Stromal cell of bone marrow (primary cell): ENCODE results near the gene NOTO.
A peak's percentile ranks its signal among the peaks of the same experiment; 100 is the strongest.

Source experiments
- DNase-seq: peaks from one replicate; pipeline ENCODE4 v3.0.0-alpha.2; 2012; ENCODE audit warnings: low read depth

The NOTO gene

GRCh38 chr2:73233932-73234832, 31.8 kb downstream of the NOTO start, which contains the start of gene CCT7:
Gene CCT7 (plus strand): TSS chr2:73234308. CDS start chr2:73234379, 71 bp downstream.
- peak; percentile 86 for DNase-seq

GRCh38 chr2:73235315-73236028, 33.1 kb downstream of the NOTO start:
- no peak for DNase-seq

- no peak for DNase-seq
Observed at GRCh38 chr2:73237168-73237567, 34.8 kb downstream of the NOTO start.

- DNase-seq = no peak
Observed at GRCh38 chr2:73238149-73238548, 35.8 kb downstream of the NOTO start.

GRCh38 chr2:73238976-73239375, 36.6 kb downstream of the NOTO start:
- DNase-seq = no peak

- no peak for DNase-seq
Observed at GRCh38 chr2:73239776-73240175, 37.4 kb downstream of the NOTO start.

- no peak for DNase-seq
Observed at GRCh38 chr2:73243884-73244570, 41.7 kb downstream of the NOTO start.

GRCh38 chr2:73244580-73244979, 42.2 kb downstream of the NOTO start:
- no peak for DNase-seq

- DNase-seq = no peak
Observed at GRCh38 chr2:73246850-73247249, 44.5 kb downstream of the NOTO start.

- no peak for DNase-seq
Observed at GRCh38 chr2:73249636-73250035, 47.3 kb downstream of the NOTO start.

GRCh38 chr2:73250872-73251846, 48.8 kb downstream of the NOTO start:
- no peak for DNase-seq

- DNase-seq = no peak
Observed at GRCh38 chr2:73252238-73253027, 50.1 kb downstream of the NOTO start.

- no peak for DNase-seq
Observed at GRCh38 chr2:73253400-73253799, 51.0 kb downstream of the NOTO start.

- no peak for DNase-seq
Observed at GRCh38 chr2:73253901-73254300, 51.5 kb downstream of the NOTO start.

GRCh38 chr2:73254343-73255006, 52.1 kb downstream of the NOTO start:
- DNase-seq = no peak

- DNase-seq = no peak
Observed at GRCh38 chr2:73255007-73255644, 52.8 kb downstream of the NOTO start.

GRCh38 chr2:73255907-73256617, 53.7 kb downstream of the NOTO start:
- DNase-seq = no peak

GRCh38 chr2:73256618-73256922, 54.2 kb downstream of the NOTO start:
- no peak for DNase-seq

- no peak for DNase-seq
Observed at GRCh38 chr2:73257021-73257420, 54.6 kb downstream of the NOTO start.
